Measurements from ENCODE around the gene CSPG4.
"Not testable (repeated sequence)": the region's sequence is repeated elsewhere in the genome, so short reads cannot be mapped to it uniquely, and the experiment has no call there.

Gene CSPG4

GRCh38 chr15:75678324-75678690 lies 34.3 kb downstream of the CSPG4 start:
- not testable (repeated sequence) for ATAC-seq

GRCh38 chr15:75677465-75678323 lies 35.0 kb downstream of the CSPG4 start:
- no peak for TF ChIP-seq ZFP3 (CRISPR knock-in tag; IDR thresholded peaks at IDR 0.05)
- no peak for TF ChIP-seq SNAI2 (CRISPR knock-in tag; IDR thresholded peaks at IDR 0.05)
- TF ChIP-seq CSRNP3 (CRISPR knock-in tag; IDR thresholded peaks at IDR 0.05): no peak
- TF ChIP-seq BACH2 (CRISPR knock-in tag; IDR thresholded peaks at IDR 0.05; ENCODE audit: borderline replicate concordance): no peak
- no peak for TF ChIP-seq PPARA (CRISPR knock-in tag; IDR thresholded peaks at IDR 0.05; ENCODE audit: borderline replicate concordance)
- TF ChIP-seq ZNF8 (CRISPR knock-in tag; IDR thresholded peaks at IDR 0.05): no peak
- no peak for TF ChIP-seq GLIS3 (CRISPR knock-in tag; IDR thresholded peaks at IDR 0.05)
- TF ChIP-seq CSDC2 (CRISPR knock-in tag; IDR thresholded peaks at IDR 0.05): no peak
- TF ChIP-seq, protein P1, sequence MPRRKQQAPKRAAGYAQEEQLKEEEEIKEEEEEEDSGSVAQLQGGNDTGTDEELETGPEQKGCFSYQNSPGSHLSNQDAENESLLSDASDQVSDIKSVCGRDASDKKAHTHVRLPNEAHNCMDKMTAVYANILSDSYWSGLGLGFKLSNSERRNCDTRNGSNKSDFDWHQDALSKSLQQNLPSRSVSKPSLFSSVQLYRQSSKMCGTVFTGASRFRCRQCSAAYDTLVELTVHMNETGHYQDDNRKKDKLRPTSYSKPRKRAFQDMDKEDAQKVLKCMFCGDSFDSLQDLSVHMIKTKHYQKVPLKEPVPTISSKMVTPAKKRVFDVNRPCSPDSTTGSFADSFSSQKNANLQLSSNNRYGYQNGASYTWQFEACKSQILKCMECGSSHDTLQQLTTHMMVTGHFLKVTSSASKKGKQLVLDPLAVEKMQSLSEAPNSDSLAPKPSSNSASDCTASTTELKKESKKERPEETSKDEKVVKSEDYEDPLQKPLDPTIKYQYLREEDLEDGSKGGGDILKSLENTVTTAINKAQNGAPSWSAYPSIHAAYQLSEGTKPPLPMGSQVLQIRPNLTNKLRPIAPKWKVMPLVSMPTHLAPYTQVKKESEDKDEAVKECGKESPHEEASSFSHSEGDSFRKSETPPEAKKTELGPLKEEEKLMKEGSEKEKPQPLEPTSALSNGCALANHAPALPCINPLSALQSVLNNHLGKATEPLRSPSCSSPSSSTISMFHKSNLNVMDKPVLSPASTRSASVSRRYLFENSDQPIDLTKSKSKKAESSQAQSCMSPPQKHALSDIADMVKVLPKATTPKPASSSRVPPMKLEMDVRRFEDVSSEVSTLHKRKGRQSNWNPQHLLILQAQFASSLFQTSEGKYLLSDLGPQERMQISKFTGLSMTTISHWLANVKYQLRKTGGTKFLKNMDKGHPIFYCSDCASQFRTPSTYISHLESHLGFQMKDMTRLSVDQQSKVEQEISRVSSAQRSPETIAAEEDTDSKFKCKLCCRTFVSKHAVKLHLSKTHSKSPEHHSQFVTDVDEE (CRISPR knock-in tag; IDR thresholded peaks at IDR 0.05): no peak
- TF ChIP-seq ZFP30 (CRISPR knock-in tag; IDR thresholded peaks at IDR 0.05): no peak
- no peak for TF ChIP-seq ARNTL (CRISPR knock-in tag; IDR thresholded peaks at IDR 0.05; ENCODE audit: borderline replicate concordance, low read depth)
- no peak for TF ChIP-seq POU6F1 (CRISPR knock-in tag; IDR thresholded peaks at IDR 0.05; ENCODE audit: borderline replicate concordance, low read depth)
- TF ChIP-seq OSR1 (CRISPR knock-in tag; IDR thresholded peaks at IDR 0.05): no peak
- TF ChIP-seq ZC3H10 (CRISPR knock-in tag; IDR thresholded peaks at IDR 0.05): no peak
- no peak for TF ChIP-seq ZNF565 (CRISPR knock-in tag; conservative IDR thresholded peaks at IDR 0.05; ENCODE audit: low read depth)
- TF ChIP-seq ZNF70 (CRISPR knock-in tag; IDR thresholded peaks at IDR 0.05): no peak
- no peak for ATAC-seq

- TF ChIP-seq OSR1 (CRISPR knock-in tag; IDR thresholded peaks at IDR 0.05) (no peak), ZNF70 (CRISPR knock-in tag; IDR thresholded peaks at IDR 0.05) (no peak), CSDC2 (CRISPR knock-in tag; IDR thresholded peaks at IDR 0.05) (no peak), CREB5 (CRISPR knock-in tag; IDR thresholded peaks at IDR 0.05; ENCODE audit: low read depth) (no peak), ZFP3 (CRISPR knock-in tag; IDR thresholded peaks at IDR 0.05) (no peak), GLIS3 (CRISPR knock-in tag; IDR thresholded peaks at IDR 0.05) (no peak), TOX (CRISPR knock-in tag; IDR thresholded peaks at IDR 0.05; ENCODE audit: borderline replicate concordance) (no peak)
- no peak for ATAC-seq
Measured at GRCh38 chr15:75676688-75677464, 35.8 kb downstream of the CSPG4 start.
